Stimulated activated CD8-positive, alpha-beta memory T cell treated with anti-CD3 and anti-CD28 coated beads, Interleukin-12 subunit alpha, Interleukin-12 subunit beta, amount 100 ng/mL, for 24 hours (primary cell): ENCODE data around the gene SARNP.

Experiments
- DNase-seq: peaks from one replicate; pipeline ENCODE4 v3.0.0-alpha.2; 2020; ENCODE audit errors: extremely low read depth

SARNP gene

GRCh38 chr12:55743406-55744339 lies 73.9 kb downstream of the SARNP start:
- no peak for DNase-seq

- no peak for DNase-seq
These were observed 74.7 kb downstream of the SARNP start, which contains the start of gene GDF11 for GRCh38 chr12:55742719-55743405. TSS of gene GDF11 (plus strand) at chr12:55743122. CDS start at chr12:55743317, 195 bp downstream.

GRCh38 chr12:55741931-55742680 lies 75.4 kb downstream of the SARNP start:
- DNase-seq, result no peak

GRCh38 chr12:55739025-55739378 lies 78.5 kb downstream of the SARNP start:
- no peak for DNase-seq

- no peak for DNase-seq
These were observed 79.2 kb downstream of the SARNP start for GRCh38 chr12:55738123-55739024.

- no peak for DNase-seq
These were observed 79.9 kb downstream of the SARNP start for GRCh38 chr12:55737581-55738122.

GRCh38 chr12:55736780-55737580 lies 80.5 kb downstream of the SARNP start:
- no peak for DNase-seq

- no peak for DNase-seq
These were observed 81.4 kb downstream of the SARNP start for GRCh38 chr12:55736076-55736475.

- no peak for DNase-seq
These were observed 82.9 kb downstream of the SARNP start for GRCh38 chr12:55734595-55734994.

GRCh38 chr12:55733858-55734257 lies 83.7 kb downstream of the SARNP start:
- DNase-seq, result no peak

- no peak for DNase-seq
These were observed 84.4 kb downstream of the SARNP start for GRCh38 chr12:55733021-55733555.

- DNase-seq, result no peak
These were observed 85.2 kb downstream of the SARNP start for GRCh38 chr12:55732288-55732687.

- DNase-seq, result no peak
These were observed 87.4 kb downstream of the SARNP start for GRCh38 chr12:55729819-55730818.

- no peak for DNase-seq
These were observed 88.3 kb downstream of the SARNP start, which contains the start of gene CD63 for GRCh38 chr12:55728939-55729818. TSS of gene CD63 (minus strand) at chr12:55729009. CDS start at chr12:55728341, 668 bp downstream.

- no peak for DNase-seq
These were observed 89.2 kb downstream of the SARNP start for GRCh38 chr12:55728186-55728938.

GRCh38 chr12:55727643-55728185 lies 89.8 kb downstream of the SARNP start:
- DNase-seq, result no peak
